HG03571 (cell line): ENCODE data around the gene NEUROG2.

Source experiments
- ATAC-seq: cut with Tn5 transposase; IDR thresholded peaks from one replicate; pipeline ENCODE4 v1.9.1; 2021; ENCODE audit not compliant: unreplicated experiment

The NEUROG2 gene

DNA sequence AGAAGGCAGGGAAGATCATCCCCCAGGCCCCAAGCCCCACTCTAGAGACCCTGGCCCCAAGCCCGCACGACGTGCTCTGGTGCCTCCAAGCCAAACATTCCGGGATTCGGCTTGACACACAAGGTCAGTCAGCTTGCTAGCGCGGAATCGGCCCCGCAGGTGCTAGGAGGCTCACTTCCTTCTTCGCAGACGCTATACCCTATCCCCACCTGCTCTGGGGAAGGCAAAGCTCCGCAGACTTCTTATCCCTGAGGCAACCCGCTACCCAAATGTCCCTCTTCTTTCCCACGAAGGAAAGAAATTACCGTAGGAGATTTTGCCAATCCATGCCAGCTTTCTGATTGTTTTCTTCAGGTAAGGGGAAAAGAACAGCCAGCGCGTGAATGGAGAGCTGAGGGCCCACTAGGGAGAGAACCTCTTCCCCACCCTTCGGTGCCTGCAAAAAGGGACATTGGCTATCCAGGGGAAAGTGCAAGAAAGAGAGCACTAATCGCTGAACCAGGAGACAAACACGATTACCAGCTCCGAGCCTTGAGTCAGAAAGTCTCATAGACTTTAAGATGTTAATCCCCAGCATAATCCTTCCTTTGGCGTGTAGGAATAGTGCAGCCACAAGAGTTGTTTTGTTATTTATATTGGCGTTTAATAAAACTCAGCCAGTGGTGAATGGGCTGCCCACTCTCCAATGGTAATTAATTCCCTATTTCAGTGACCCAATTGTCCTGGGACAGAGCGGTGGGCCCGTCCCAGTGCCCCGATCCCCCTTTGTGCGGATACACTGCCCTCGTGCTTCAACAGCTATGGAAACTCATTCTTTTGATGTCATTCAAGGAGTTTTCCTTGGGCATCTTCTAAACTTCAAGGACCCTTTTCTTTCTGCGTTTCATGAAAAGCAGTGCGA is 5.4 kb upstream of the NEUROG2 start:
- ATAC-seq: no peak

- no peak for ATAC-seq
Observed at GRCh38 chr4:112520598-112521122, 4.7 kb upstream of the NEUROG2 start.

DNA sequence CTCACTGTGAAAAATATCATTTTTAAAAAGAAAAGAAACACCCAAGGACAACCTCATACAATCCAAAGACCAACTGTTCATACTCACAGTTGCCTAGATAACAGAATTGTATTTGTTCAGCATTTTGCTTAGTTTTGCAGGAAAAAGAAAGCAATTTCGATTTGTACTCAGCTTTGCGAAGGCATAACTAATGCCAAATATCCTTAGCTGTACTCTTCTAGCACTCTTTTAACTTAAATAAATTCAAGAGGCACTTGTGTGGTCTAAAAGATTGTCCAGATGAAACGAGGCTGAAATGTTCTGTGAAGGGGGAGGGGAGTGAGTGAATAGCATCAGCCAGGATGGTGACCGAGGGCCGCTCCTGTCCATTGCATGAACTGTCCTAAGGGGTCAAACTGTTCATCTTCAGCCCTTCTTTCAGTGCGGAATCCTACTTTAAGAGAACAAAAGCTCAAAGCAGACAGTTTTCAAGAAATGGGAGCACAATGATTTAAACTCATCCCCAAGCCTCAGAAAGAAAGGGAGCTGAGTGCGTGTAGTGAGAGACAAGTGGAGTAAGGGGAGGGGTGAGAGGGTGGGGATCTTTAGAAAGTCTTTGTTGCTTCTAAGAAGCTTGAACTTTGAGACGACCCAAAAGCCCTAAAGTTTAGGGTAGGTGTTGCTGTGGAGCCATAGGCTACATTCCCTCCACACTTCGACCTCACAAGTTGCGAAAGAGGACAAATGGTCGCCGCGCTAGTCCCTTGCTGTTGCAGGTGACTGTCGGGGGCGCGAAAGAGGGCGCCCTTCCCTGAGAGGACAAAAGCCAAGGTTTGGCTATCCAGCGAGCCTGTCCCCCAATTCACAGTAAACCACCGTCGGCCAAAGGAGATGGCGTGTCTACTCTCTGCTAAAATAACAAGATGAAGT is 4.0 kb upstream of the NEUROG2 start:
- no peak for ATAC-seq

DNA sequence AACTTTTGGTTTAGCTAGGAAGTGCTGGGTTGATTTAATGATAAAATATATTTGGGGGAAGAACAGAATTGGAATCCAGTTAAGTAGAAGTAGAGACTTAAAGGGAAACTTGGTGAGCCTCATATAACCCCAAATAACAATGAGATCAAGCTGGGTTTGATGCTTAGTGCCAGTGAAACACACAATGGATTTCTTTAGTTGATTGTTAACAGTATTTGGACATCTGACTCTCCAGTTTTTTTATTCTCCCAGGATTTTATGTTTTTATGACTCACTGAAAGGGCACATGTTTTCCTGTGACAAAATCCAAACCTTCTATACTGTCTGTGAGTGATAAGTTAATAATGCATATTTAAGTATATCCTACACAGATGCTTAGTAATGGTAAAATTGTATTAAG is 2.7 kb upstream of the NEUROG2 start:
- ATAC-seq: no peak

DNA sequence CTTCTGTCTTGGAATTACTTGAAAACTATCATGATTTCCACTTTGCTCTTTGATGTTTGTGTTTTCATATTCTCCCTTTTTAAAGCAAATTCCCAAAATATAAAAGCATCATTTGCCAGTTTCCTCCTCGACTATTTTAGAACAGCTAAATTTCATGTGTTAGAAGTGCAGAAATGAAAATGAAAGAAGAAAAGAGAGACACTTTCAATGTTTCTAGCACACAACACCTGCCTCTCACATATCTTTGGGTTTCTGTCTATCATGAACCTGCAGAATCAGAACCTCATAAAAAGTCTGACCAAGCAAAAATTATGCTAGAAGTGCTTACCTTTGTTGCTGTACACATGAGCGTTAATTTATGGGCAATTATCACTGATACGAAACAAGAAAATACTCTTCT is 1.9 kb upstream of the NEUROG2 start:
- ATAC-seq: no peak

GRCh38 chr4:112517067-112517634 is 1.2 kb upstream of the NEUROG2 start:
- ATAC-seq: peak; percentile 33

DNA sequence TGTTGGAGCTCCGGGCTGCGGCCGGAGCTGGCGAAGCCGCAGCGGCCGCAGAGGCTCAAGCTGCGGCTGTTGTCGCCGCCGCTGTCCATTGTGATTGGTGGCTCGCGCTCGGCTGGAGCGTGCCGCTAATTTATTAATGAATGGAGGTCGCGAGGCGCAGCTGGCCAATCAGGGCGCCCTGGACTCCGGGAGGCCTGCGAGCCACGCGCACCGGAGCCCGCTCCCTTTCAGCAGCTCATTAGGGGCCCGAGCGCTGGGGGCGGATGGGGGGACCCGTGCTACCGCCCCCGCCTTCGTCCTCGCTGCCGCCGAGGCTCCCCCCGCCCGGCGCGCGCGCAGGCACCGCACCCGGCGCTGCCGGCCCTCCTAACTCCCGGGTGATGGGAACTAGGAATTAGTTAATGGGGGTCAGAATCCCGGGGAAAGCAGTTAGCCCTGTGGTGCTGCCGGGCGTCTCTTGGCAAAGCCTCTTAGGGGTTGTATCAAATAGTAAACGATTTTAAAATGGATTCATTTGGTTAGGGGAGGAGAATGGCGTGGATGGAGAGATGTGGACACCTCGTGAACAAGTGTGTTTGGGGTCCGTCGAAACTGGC is 589 bp upstream of the NEUROG2 start:
- peak; percentile 34 for ATAC-seq

DNA sequence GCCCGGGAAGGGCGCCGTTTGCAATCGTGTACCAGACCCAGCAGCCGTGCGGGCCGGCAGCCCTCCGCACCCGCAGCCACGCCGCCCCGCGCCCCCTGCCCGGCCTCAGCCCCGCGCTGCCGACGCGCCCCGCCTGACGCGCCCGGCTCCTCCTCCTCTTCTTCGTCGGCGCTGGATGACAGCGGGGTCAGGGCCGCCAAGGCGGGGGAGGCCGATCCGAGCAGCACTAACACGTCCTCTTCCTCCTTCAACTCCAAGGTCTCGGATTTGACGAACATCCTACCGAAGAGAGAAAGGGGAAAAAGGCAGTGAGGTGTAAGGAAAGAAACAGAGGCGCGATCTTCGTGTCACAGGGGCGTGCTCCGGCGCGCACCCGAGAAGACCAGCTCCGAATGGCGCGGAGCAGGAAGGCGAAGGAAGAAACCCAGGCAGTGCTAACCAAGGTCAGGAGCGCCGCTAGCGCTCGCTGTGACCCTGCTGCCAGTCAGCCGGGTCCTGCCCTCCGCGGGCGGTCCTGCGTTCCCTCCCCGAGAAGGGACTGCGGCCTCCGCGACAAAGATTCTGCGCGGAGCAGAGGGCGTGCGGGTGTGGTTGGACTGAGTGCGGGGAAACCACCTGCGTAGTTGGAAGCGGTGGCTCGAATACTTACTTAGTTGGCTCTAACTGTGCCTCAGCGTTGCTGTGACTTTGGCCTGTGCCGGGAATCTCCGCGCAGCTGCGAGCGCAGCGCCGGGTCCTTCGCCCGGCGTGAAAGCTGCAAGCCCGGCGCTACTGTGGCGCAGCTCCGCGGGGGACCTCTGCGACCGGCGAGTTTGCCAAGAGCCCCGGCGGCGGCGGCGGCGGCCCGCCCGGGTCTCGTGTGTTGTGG is 548 bp downstream of the NEUROG2 start:
- peak; percentile 34 for ATAC-seq

DNA sequence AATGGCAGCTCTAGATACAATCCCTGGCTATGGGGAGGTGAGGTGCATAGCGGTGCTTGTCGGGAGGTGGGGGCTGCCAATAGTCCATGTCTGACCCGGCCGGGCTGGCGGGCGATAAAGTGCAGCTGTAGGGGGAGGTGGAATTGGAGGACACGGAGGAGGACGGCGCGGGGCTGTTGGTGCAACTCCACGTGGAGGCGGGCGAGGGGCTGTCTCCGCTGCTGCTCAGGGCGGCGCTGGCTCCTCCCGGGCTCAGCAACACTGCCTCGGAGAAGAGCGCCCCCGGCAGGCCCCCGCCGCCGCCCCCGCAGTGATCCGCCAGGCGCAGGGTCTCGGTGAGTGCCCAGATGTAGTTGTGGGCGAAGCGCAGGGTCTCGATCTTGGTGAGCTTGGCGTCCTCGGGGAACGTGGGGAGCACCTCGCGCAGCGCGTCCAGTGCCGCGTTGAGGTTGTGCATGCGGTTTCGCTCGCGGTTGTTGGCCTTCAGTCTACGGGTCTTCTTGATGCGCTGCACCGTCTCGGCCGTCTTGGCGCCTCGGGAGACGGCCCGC is 1.3 kb downstream of the NEUROG2 start:
- ATAC-seq: peak; percentile 4

- ATAC-seq: peak; percentile 2
Observed at GRCh38 chr4:112513971-112514646, 1.9 kb downstream of the NEUROG2 start.

DNA sequence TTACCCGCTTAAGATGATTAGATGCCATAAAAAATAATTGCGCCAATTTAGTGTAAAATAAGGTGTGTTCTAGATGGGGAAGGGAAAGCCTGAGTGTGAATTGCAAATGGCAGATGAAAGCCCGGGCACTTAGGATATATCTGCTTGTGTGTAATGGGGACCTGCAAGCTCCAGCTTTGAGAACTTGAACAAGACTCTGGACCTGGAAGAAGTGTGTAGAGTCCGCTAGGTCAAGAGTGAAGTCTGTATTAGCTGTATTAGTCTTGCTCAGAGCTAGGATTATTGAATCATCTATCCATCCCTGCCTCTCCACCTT is 4.2 kb downstream of the NEUROG2 start:
- ATAC-seq: no peak

GRCh38 chr4:112511093-112511802 is 4.7 kb downstream of the NEUROG2 start:
- no peak for ATAC-seq

DNA sequence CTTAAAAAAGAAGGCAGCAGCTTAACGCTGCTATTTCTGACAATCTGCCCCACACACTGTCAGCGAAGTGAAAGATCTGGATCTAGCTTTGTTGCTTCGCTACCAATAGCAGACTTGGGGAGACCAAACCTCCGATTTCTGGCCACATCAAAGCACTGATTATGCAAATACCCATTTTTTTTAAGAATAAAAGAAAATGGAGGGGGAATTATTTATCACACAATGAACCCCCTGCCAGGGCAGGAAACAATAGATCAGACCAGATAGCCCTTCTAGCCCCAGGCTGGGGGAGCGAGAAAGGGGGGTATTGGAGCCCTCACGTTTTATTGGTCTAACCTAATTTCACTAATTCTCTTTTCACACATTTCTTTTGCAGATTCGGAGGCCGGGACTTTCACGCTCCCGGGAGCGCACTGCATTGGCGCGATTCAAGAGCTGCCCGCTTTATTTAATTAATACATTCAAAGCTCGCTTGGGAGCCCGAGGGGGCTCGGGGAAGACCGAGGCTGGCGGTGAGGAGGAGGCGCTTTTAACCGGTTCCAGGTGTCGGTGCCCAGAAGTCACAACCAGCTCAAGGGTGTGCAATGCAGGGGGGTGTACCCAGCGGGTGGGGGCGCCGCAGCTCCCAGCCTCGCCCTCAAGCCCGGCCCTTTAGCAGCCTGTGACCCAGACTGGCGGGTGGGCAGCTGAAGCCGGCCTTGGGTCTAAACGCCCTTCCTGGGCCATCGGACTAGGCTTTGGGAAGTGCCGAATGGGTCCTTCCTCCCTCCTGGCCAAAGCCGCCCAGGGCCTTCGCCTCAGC is 5.5 kb downstream of the NEUROG2 start:
- ATAC-seq: no peak

DNA sequence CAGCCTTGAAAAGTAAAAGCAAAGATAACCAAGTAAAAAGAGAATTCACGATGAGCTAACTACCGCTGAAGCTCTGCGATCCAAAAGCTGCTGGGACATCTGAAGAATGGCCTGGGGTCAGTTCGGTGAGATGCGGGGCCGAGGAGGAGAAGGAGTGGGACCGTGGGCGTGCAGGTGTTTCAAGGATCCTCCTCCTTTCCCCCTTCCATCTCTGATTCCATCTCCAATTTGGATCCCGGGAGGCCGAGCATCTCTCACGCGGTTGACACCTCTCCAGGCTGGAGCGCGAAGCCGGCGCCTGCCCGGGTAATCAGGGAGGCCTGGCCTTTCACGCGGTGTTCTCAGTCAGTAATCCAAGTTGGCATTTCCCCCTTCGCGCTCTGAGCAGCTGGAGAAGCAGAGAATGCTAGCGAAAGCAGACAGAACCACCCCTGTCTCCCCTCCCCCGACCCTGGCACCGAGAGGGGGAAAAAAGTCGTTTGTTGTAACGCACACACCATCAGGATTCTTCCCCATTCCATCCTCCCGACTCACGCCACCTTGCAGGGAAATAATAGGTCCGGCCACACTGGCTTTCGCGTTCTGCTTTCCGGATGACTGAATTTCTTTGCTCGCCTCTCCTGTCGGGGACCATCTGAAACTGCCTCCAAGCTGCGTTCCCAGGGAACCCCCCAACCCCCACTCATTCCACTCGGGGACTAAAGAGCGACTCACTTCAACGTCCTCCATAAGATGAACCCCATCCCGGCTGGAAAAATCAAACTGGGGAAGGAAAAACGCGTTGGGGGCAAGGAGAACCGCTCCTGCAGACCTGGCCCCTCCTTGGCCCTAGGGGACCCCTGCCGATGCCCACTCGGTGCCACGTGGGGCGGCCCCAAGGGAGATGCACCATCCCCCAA is 6.5 kb downstream of the NEUROG2 start:
- ATAC-seq: no peak

DNA sequence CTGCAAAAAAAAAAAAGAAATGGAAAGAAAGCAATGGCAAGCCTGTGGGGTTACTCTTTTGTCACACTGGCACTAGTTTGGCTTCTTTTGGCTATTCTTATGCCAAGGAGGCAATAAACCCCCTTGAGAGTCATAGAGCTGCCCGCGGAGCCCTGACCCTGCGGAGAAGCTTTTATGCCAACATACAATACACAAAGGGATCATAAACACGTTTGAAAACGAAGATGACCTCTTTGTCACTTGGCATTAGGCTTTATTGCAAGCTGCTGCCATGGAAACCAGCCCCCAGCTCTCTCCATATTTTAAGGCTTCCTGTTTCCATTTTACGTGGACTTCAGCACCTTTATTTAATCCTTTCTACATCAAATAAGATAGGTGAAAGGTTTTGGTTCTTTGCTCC is 7.6 kb downstream of the NEUROG2 start:
- no peak for ATAC-seq

DNA sequence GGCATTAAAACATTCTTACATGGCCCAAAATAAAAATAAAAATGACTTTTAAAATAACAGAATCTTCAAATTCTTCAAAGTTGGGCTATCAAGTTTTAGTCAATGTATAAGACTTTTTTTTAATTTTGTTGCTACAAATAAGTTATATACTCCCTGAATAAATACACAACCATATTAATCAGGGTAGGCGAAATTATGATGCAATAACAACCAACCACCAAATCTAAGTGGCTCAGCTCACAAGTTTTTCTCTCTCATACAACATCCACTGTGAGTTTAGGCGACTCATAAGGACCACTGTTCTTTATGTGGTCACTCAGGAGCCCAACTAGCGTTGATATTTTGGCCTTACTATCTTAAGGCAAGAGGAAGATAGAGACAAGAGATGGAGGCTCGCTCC is 11.2 kb downstream of the NEUROG2 start:
- no peak for ATAC-seq

- no peak for ATAC-seq
Observed at GRCh38 chr4:112502871-112503270, 13.1 kb downstream of the NEUROG2 start.
